ENCODE measurements around the gene FAM83B. TPM values are rescaled to one million over a fixed set of nuclear protein-coding genes. Genes with fewer than 3 reads are reported as not detected.
"Not testable (repeated sequence)": the region's sequence is repeated elsewhere in the genome, so short reads cannot be mapped to it uniquely, and the experiment has no call there.

FAM83B gene
- total RNA-seq, 1 donor from 2014 or later, result not detected

DNA sequence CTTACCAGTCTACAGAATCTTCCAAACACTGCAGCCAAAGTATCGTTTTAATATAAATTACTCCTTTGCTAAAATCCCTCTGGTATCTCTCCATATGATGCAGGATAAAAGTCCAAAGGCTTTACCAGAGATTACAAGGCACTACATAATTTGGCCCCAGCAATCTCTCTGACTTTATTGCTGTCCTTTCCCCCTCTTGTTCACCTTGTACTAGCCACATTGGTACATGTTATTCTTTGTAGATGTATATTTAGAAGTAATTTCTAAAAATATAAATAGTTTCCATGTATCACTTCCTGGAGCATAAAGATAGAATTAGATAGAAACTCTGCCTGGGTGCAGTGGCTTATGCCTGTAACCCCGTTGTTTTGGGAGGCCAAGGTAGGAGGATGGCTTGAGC, 28.7 kb upstream of the FAM83B start:
- TF ChIP-seq, protein P1, sequence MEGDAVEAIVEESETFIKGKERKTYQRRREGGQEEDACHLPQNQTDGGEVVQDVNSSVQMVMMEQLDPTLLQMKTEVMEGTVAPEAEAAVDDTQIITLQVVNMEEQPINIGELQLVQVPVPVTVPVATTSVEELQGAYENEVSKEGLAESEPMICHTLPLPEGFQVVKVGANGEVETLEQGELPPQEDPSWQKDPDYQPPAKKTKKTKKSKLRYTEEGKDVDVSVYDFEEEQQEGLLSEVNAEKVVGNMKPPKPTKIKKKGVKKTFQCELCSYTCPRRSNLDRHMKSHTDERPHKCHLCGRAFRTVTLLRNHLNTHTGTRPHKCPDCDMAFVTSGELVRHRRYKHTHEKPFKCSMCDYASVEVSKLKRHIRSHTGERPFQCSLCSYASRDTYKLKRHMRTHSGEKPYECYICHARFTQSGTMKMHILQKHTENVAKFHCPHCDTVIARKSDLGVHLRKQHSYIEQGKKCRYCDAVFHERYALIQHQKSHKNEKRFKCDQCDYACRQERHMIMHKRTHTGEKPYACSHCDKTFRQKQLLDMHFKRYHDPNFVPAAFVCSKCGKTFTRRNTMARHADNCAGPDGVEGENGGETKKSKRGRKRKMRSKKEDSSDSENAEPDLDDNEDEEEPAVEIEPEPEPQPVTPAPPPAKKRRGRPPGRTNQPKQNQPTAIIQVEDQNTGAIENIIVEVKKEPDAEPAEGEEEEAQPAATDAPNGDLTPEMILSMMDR (IDR thresholded peaks at IDR 0.05; ENCODE audit: partially characterized antibody, unreplicated experiment), result no peak
- no peak overlapping the region for H3K4me3 Mint-ChIP-seq (ENCODE audit: unreplicated experiment)
- H3K9me3 Mint-ChIP-seq (ENCODE audit: unreplicated experiment), result no peaks in the 10 kb centered on the region
- DNase-seq, result no peak
- peaks cover 3% of the 10 kb centered on the region for H3K27me3 Mint-ChIP-seq (ENCODE audit: unreplicated experiment)
- H3K27ac Mint-ChIP-seq (ENCODE audit: unreplicated experiment), result no peak overlapping the region
- no peaks in the 10 kb centered on the region for H3K4me1 Mint-ChIP-seq (ENCODE audit: low read depth, unreplicated experiment)
- H3K36me3 Mint-ChIP-seq (ENCODE audit: unreplicated experiment), result no peaks in the 10 kb centered on the region

DNA sequence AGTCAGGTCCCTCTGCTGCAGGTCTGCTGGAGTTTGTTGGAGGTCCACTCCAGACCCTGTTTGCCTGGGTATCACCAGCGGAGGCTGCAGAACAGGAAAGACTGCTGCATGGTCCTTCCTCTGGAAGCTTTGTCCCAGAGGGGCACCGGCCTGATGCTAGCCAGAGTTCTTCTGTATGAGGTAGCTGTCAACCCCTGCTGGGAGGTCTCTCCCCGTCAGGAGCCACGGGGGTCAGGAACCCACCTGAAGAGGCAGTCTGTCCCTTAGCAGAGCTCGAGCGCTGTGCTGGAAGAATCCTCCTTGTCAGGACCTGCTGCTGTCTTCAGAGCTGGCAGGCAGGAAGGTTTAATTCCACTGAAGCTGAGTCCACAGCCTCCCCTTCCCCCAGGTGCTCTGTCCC, 22.3 kb upstream of the FAM83B start:
- H3K36me3 Mint-ChIP-seq (ENCODE audit: unreplicated experiment); H3K4me1 Mint-ChIP-seq (ENCODE audit: low read depth, unreplicated experiment); H3K4me3 Mint-ChIP-seq (ENCODE audit: unreplicated experiment); H3K9me3 Mint-ChIP-seq (ENCODE audit: unreplicated experiment); DNase-seq; H3K27ac Mint-ChIP-seq (ENCODE audit: unreplicated experiment); H3K27me3 Mint-ChIP-seq (ENCODE audit: unreplicated experiment): not testable (repeated sequence)

DNA sequence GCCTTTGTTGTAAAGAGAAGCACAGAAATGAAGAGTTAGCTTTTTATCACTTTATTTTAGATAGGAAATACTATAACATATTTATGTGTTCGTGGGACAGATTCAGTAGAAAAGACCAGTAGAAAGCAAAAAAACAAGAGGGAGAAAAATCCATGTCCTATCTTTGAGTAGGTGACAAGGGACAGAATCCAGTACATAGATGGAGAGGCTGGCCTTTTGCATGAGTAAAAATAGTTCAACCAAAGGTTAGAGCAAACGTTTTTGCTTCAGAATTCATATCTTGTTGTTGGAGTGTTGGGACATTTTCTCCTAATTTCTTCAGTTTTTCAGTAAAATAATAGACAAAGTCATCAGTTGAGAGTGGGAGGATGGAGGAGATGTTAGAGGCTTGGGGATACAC, 19.6 kb upstream of the FAM83B start:
- Mint-ChIP-seq H3K36me3 (ENCODE audit: unreplicated experiment) (no peaks in the 10 kb centered on the region), H3K27ac (ENCODE audit: unreplicated experiment) (no peak overlapping the region), H3K4me1 (ENCODE audit: low read depth, unreplicated experiment) (no peaks in the 10 kb centered on the region), H3K4me3 (ENCODE audit: unreplicated experiment) (no peak overlapping the region), H3K9me3 (ENCODE audit: unreplicated experiment) (peaks cover 1% of the 10 kb centered on the region), H3K27me3 (ENCODE audit: unreplicated experiment) (no peaks in the 10 kb centered on the region)
- DNase-seq, result no peak
- TF ChIP-seq, protein P1 (IDR thresholded peaks at IDR 0.05; ENCODE audit: partially characterized antibody, unreplicated experiment), result no peak

DNA sequence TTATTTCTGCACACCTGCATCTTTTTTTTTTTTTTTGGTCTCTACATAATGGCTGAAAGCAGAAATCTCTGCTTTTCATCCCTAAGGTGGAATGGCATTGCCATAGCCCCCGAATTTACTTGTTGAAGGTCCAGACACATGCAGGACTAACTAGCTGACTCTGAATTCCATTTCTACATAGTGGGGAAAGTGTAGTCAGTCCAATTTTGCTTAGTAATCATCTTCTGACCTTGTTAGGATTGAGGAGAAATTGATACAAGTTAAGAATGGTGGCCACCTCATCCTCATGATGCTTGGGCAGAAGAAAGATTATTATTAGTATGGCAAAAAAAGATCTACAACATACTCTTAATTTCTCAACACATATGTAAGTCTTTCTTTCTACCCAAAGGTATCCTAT, 16.4 kb upstream of the FAM83B start:
- TF ChIP-seq, protein P1 (IDR thresholded peaks at IDR 0.05; ENCODE audit: partially characterized antibody, unreplicated experiment), result no peak
- Mint-ChIP-seq H3K9me3 (ENCODE audit: unreplicated experiment) (no peaks in the 10 kb centered on the region), H3K36me3 (ENCODE audit: unreplicated experiment) (no peaks in the 10 kb centered on the region), H3K4me3 (ENCODE audit: unreplicated experiment) (no peak overlapping the region), H3K27ac (ENCODE audit: unreplicated experiment) (no peak overlapping the region), H3K27me3 (ENCODE audit: unreplicated experiment) (no peaks in the 10 kb centered on the region), H3K4me1 (ENCODE audit: low read depth, unreplicated experiment) (no peaks in the 10 kb centered on the region)
- no peak for DNase-seq

DNA sequence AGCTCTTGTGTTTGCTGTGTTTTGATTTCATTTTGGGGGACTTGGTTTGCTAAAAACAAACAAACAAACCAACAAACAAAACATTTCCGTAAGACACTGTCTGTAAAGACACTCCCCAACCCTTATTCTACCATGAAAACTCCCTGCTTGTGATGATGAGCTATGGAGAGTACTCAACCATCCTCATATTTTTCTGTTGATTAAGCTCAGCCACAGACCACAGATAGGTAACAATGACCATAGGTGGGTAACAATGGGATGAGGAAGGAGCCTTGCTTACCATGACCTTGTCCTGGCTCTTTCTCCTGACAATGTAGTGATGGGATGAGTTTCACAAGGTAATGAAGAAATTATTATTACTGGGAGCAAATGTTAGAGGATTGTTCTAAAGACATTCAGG, 11.4 kb upstream of the FAM83B start:
- Mint-ChIP-seq H3K4me1 (ENCODE audit: low read depth, unreplicated experiment) (no peaks in the 10 kb centered on the region), H3K27me3 (ENCODE audit: unreplicated experiment) (no peaks in the 10 kb centered on the region), H3K4me3 (ENCODE audit: unreplicated experiment) (no peak overlapping the region), H3K9me3 (ENCODE audit: unreplicated experiment) (no peaks in the 10 kb centered on the region), H3K27ac (ENCODE audit: unreplicated experiment) (no peak overlapping the region), H3K36me3 (ENCODE audit: unreplicated experiment) (peaks cover 4% of the 10 kb centered on the region)
- TF ChIP-seq, protein P1 (IDR thresholded peaks at IDR 0.05; ENCODE audit: partially characterized antibody, unreplicated experiment), result no peak
- DNase-seq, result no peak
